Mesendoderm (in vitro differentiated cells): Measurements from ENCODE around the gene CBFA2T3.

Experiments
- DNase-seq: peaks from one replicate; pipeline ENCODE4 v3.0.0; 2013
- H2AK5ac ChIP-seq: 2 replicates; pipeline ENCODE4 v1.6.1; 2013; ENCODE audit warnings: low read length, inconsistent platforms
- H2BK120ac ChIP-seq: 2 replicates; pipeline ENCODE4 v1.6.1; 2013; ENCODE audit warnings: low read depth, mild to moderate bottlenecking, low read length, moderate library complexity, mixed read lengths
- H2BK15ac ChIP-seq: replicated peaks from 2 replicates; pipeline ENCODE4 v1.6.1; 2013; ENCODE audit warnings: low read depth, mild to moderate bottlenecking, moderate library complexity
- H2BK5ac ChIP-seq: 2 replicates; pipeline ENCODE4 v1.6.1; 2013; ENCODE audit warnings: low read length, inconsistent platforms
- H3K18ac ChIP-seq: 2 replicates; pipeline ENCODE4 v1.6.1; 2013; ENCODE audit warnings: mild to moderate bottlenecking, low read length, mixed read lengths
- H3K23ac ChIP-seq: one replicate; pipeline ENCODE4 v1.6.1; 2013; ENCODE audit warnings: low read length
- H3K27ac ChIP-seq: 2 replicates; pipeline ENCODE4 v1.5.1; 2013; ENCODE audit warnings: low read depth, mild to moderate bottlenecking, inconsistent platforms, low read length, moderate library complexity
- H3K27me3 ChIP-seq: 2 replicates; pipeline ENCODE4 v1.6.1; 2013; ENCODE audit warnings: low read length, control low read depth, mild to moderate bottlenecking, inconsistent platforms; ENCODE audit not compliant: insufficient read depth, poor library complexity
- H3K36me3 ChIP-seq: 2 replicates; pipeline ENCODE4 v1.6.1; 2013; ENCODE audit warnings: low read length, inconsistent platforms; ENCODE audit not compliant: control insufficient read depth, insufficient read depth
- H3K4ac ChIP-seq: one replicate; pipeline ENCODE4 v1.6.1; 2013; ENCODE audit warnings: low read depth, mild to moderate bottlenecking, low read length, moderate library complexity
- H3K4me1 ChIP-seq: 2 replicates; pipeline ENCODE4 v1.6.1; 2013; ENCODE audit warnings: low read depth, low read length, inconsistent platforms; ENCODE audit not compliant: control insufficient read depth
- H3K4me2 ChIP-seq: 2 replicates; pipeline ENCODE4 v1.6.1; 2013; ENCODE audit warnings: low read length
- H3K4me3 ChIP-seq: 2 replicates; pipeline ENCODE4 v1.5.1; 2013; ENCODE audit warnings: mild to moderate bottlenecking, low read length
- H3K56ac ChIP-seq: one replicate; pipeline ENCODE4 v1.6.1; 2013; ENCODE audit warnings: low read length
- H3K79me1 ChIP-seq: 2 replicates; pipeline ENCODE4 v1.6.1; 2013; ENCODE audit warnings: low read length, inconsistent platforms
- H3K79me2 ChIP-seq: 2 replicates; pipeline ENCODE4 v1.6.1; 2013; ENCODE audit warnings: mild to moderate bottlenecking, low read length; ENCODE audit not compliant: control insufficient read depth, insufficient read depth
- H3K9ac ChIP-seq: 2 replicates; pipeline ENCODE4 v1.6.1; 2013; ENCODE audit warnings: low read length, inconsistent platforms
- H4K5ac ChIP-seq: one replicate; pipeline ENCODE4 v1.6.1; 2013; ENCODE audit warnings: low read length
- H4K8ac ChIP-seq: one replicate; pipeline ENCODE4 v1.6.1; 2013; ENCODE audit warnings: low read depth, mild to moderate bottlenecking, control low read depth, low read length, moderate library complexity
- WGBS: extraction: QIAGEN DNeasy Blood & Tissue Kit; methylation state at CpG from one replicate; pipeline ENCODE4 v1.1.7; 2013; ENCODE audit warnings: low lambda C conversion rate, missing lambda C conversion rate; ENCODE audit not compliant: insufficient coverage; ENCODE audit errors: extremely low coverage; 5-methylcytosine and 5-hydroxymethylcytosine counted together

Gene CBFA2T3

DNA sequence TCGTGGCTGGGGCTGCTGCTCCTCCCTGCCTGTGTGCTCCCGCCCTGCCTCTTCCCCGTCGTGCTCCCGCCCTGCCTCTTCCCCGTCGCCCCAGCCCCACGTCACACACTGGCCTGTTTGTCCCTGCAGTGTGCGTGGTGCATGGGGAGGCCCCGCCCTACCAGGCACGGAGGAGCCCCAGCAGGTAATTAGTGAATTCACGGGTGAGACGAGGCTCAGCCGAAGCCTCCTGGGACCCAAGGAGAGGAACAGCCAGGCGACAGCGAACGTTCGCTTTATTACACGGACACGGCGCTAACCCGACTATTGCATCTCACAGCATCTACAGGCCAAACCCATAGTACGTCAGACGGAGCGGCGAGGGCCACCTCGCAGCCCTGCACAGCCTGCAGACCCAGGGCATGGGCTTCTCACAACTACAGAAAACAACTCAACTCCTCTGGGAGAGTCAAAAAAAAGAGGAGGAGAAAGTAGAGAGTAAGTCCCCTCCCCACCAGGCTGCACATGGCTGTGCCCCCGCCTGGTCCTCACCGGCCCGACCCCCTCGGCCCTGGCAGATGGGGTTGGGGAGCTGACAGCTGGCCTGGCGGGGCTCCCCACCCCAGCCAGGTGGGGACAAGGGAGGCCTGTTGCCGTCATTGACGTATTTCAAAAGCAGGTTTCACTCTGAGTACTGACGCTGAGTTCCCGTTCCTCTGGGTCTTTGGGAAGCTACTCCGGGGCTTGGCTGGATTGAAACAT is 106.2 kb downstream of the CBFA2T3 start:
- no peak overlapping the region for H3K4ac ChIP-seq
- H3K27me3 ChIP-seq, result no peaks in the 10 kb centered on the region
- no peak overlapping the region for H2BK5ac ChIP-seq
- H3K79me2 ChIP-seq, result no peaks in the 10 kb centered on the region
- H2BK120ac ChIP-seq, result no peak overlapping the region
- no peak overlapping the region for H3K4me3 ChIP-seq
- no peak overlapping the region for H3K27ac ChIP-seq
- H4K8ac ChIP-seq, result no peak overlapping the region
- H3K4me1 ChIP-seq, result no peaks in the 10 kb centered on the region
- no peak overlapping the region for H3K23ac ChIP-seq
- H2AK5ac ChIP-seq, result no peak overlapping the region
- H2BK15ac ChIP-seq, result no peak overlapping the region
- no peak overlapping the region for H4K5ac ChIP-seq
- H3K18ac ChIP-seq, result no peak overlapping the region
- no peaks in the 10 kb centered on the region for H3K36me3 ChIP-seq
- H3K79me1 ChIP-seq, result no peaks in the 10 kb centered on the region
- no peak for DNase-seq
- WGBS, result no CpG with 5 or more reads among the region's 37 CpGs
- H3K9ac ChIP-seq, result no peak overlapping the region
- no peak overlapping the region for H3K56ac ChIP-seq
- H3K4me2 ChIP-seq, result no peak overlapping the region

DNA sequence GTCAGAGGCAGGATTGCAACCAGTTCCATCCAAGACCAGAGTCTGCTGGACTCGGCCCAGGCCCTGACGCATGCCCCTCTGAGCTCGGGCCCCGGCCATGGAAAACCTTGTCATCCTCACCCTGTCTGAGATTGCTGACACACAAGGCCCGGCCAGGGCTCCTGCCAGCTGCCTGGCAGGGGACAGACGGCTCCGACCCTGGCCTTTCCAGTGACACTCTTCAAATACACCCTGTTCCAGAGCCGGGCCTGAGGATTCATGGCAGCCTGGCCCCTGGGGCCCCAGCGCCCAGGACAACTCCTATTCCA is 107.4 kb downstream of the CBFA2T3 start:
- H3K56ac ChIP-seq, result no peak overlapping the region
- no peak for DNase-seq
- H2BK5ac ChIP-seq, result no peak overlapping the region
- H2AK5ac ChIP-seq, result no peak overlapping the region
- H3K4me2 ChIP-seq, result no peak overlapping the region
- no peak overlapping the region for H2BK120ac ChIP-seq
- no peak overlapping the region for H3K4ac ChIP-seq
- no peaks in the 10 kb centered on the region for H3K36me3 ChIP-seq
- no peak overlapping the region for H3K27ac ChIP-seq
- no CpG with 5 or more reads among the region's 9 CpGs for WGBS
- no peaks in the 10 kb centered on the region for H3K79me2 ChIP-seq
- no peaks in the 10 kb centered on the region for H3K27me3 ChIP-seq
- H3K79me1 ChIP-seq, result no peaks in the 10 kb centered on the region
- no peak overlapping the region for H3K18ac ChIP-seq
- H3K4me1 ChIP-seq, result no peaks in the 10 kb centered on the region
- H3K4me3 ChIP-seq, result no peak overlapping the region
- no peak overlapping the region for H4K8ac ChIP-seq
- H2BK15ac ChIP-seq, result no peak overlapping the region
- H4K5ac ChIP-seq, result no peak overlapping the region
- H3K9ac ChIP-seq, result no peak overlapping the region
- no peak overlapping the region for H3K23ac ChIP-seq

DNA sequence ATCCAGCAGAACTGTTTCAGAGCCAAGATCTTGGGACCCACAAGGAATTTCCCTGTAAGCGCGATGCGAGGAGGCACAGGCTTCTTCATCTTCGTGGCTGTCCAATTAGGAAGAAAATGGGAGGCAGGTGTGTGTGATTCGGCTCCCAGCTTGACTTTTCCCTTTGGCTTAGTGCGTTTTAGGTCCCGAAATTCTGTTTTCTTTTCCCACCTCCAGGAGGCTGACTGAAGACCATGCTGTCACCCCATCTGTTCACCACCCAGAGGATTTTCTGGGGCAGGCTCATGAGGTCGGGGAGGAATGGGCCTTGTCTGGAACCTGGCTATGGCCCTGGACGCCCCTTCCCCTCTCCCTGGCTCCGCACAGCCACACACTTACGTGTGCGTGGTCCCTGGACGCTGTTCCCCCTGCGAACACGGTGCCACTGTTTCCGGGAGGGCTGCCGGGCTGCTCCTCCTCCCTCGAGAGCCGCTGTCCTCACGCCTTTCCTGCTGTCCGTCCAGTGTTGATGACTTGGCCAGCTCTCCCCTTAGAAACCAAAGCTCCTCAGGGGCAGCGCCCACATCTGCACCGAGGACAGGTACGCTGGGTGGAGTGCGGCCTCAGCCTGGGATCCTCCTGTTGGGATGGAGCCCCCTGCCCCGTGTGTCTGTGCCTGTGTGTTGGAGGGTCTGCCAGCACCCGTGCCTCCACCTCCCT is 107.9 kb downstream of the CBFA2T3 start:
- Histone ChIP-seq H4K5ac (no peak overlapping the region), H3K27me3 (no peaks in the 10 kb centered on the region), H2BK120ac (no peak overlapping the region), H2BK5ac (no peak overlapping the region), H3K79me2 (no peaks in the 10 kb centered on the region), H3K27ac (no peak overlapping the region), H3K79me1 (no peaks in the 10 kb centered on the region), H4K8ac (no peak overlapping the region), H3K9ac (no peak overlapping the region), H3K56ac (no peak overlapping the region), H3K4me1 (no peaks in the 10 kb centered on the region), H3K4ac (no peak overlapping the region), H2AK5ac (no peak overlapping the region), H3K23ac (no peak overlapping the region), H3K36me3 (no peaks in the 10 kb centered on the region), H2BK15ac (no peak overlapping the region), H3K4me2 (no peak overlapping the region), H3K18ac (no peak overlapping the region), H3K4me3 (no peak overlapping the region)
- DNase-seq, result no peak
- no CpG with 5 or more reads among the region's 27 CpGs for WGBS

- H2AK5ac ChIP-seq, result no peak overlapping the region
Measured at GRCh38 chr16:88867581-88868246, 109.3 kb downstream of the CBFA2T3 start.

DNA sequence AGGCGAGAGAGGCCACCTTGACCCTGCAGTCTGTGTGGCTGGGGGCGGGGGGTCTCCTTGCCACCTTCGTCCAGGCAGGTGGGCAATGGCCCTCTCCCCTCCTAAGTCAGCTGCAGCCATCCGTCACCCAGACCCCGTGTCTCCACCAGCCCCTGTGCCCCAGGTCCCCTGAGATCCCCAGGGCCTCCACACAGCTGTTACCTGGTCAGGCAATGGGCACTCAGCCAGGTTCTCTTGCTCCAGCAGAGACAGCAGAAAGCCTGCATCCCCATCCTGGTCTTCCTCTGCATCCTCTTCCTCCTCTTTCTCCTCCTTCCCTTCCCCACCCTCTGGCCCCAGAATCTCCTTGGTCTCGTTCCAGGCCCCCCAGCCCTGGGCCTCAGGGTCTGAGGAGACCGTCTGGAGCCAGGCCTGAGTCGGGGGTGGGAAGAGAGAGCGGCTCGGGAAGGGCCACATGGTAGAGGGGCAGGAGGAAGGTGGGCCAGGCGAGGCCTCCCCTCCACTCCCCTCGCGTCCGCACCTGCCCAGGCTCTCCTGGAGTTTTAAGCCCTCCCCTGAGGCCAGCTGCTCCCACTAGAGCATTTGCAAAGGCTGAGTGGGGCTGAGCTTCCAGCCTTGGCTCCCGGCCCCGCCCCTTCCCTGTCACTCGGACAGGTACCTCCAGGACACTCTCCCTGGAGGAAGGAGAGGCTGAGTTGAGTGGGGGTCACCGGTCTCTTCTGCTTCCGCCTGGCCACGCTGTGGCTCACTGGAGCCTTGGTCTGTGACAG is 110.7 kb downstream of the CBFA2T3 start, which contains the start of gene PABPN1L:
TSS of gene PABPN1L (minus strand) at position 510 of the 770 bp plus-strand sequence. CDS start at position 456, 54 bp downstream.
- no peak within 1 kb of the TSS for H3K4me2 ChIP-seq
- no peak within 1 kb of the TSS for H2AK5ac ChIP-seq
- no peak within 1 kb of the TSS for H2BK120ac ChIP-seq
- H3K79me2 ChIP-seq, result no peaks in the 10 kb centered on the region
- H2BK5ac ChIP-seq, result no peak within 1 kb of the TSS
- no peak within 1 kb of the TSS for H2BK15ac ChIP-seq
- WGBS, result no CpG with 5 or more reads among the region's 20 CpGs
- no peaks in the 10 kb centered on the region for H3K4me1 ChIP-seq
- no peaks in the 10 kb centered on the region for H3K79me1 ChIP-seq
- no peak within 1 kb of the TSS for H3K23ac ChIP-seq
- H4K5ac ChIP-seq, result no peak within 1 kb of the TSS
- no peak within 1 kb of the TSS for H3K9ac ChIP-seq
- no peak within 1 kb of the TSS for H3K4ac ChIP-seq
- no peak within 1 kb of the TSS for H3K18ac ChIP-seq
- no peaks in the 10 kb centered on the region for H3K36me3 ChIP-seq
- no peaks in the 10 kb centered on the region for H3K27me3 ChIP-seq
- H3K56ac ChIP-seq, result no peak within 1 kb of the TSS
- no peak within 1 kb of the TSS for H3K27ac ChIP-seq
- no peak within 1 kb of the TSS for H4K8ac ChIP-seq
- DNase-seq, result no peak
- no peak within 1 kb of the TSS for H3K4me3 ChIP-seq

More at GRCh38 chr16:88867581-88868246, 109.3 kb downstream of the CBFA2T3 start:
- Histone ChIP-seq H2BK120ac (no peak overlapping the region), H3K4me1 (no peaks in the 10 kb centered on the region), H2BK15ac (no peak overlapping the region), H3K4ac (no peak overlapping the region), H3K23ac (no peak overlapping the region), H2BK5ac (no peak overlapping the region), H3K27me3 (no peaks in the 10 kb centered on the region), H3K79me1 (no peaks in the 10 kb centered on the region), H3K27ac (no peak overlapping the region), H3K18ac (no peak overlapping the region), H3K79me2 (no peaks in the 10 kb centered on the region), H4K5ac (no peak overlapping the region), H4K8ac (no peak overlapping the region), H3K56ac (no peak overlapping the region), H3K36me3 (no peaks in the 10 kb centered on the region), H3K4me2 (no peak overlapping the region), H3K4me3 (no peak overlapping the region), H3K9ac (no peak overlapping the region)
- no peak for DNase-seq
- no CpG with 5 or more reads among the region's 24 CpGs for WGBS
